Sigmoid colon (tissue), 7 donors: Measurements from ENCODE around the gene MYL11. TPM values are rescaled to one million over a fixed set of nuclear protein-coding genes. Genes with fewer than 3 reads are reported as not detected.
A peak's percentile ranks its signal among the peaks of the same experiment; 100 is the strongest.

Source experiments
- DNase-seq: peaks from one replicate; pipeline ENCODE4 v3.0.0-alpha.2; 2019
- H3K27ac ChIP-seq, 4 donors: fragments of 200-600 bp; sonication (generic); one replicate each; pipeline ENCODE4 v1.5.1; 2016 to 2019; ENCODE audit warnings: mild to moderate bottlenecking in 1 of 4
- H3K27me3 ChIP-seq, 3 donors: fragments of 200-600 bp; sonication (generic); one replicate each; pipeline ENCODE4 v1.5.1; 2019; ENCODE audit warnings: mild to moderate bottlenecking in 1 of 3
- H3K36me3 ChIP-seq, 4 donors: fragments of 200-600 bp; sonication (generic); one replicate each; pipeline ENCODE4 v1.5.1; 2016 to 2019
- H3K4me1 ChIP-seq, 4 donors: fragments of 200-600 bp; sonication (generic); one replicate each; pipeline ENCODE4 v1.5.1; 2017 to 2019
- H3K4me3 ChIP-seq, 4 donors: fragments of 200-600 bp; sonication (generic); one replicate each; pipeline ENCODE4 v1.5.1; 2017 to 2019; ENCODE audit warnings: mild to moderate bottlenecking in 2 of 4, moderate library complexity in 1 of 4
- H3K9me3 ChIP-seq, 4 donors: fragments of 200-600 bp in 3 of 4; sonication (generic) in 3 of 4; one replicate each; pipeline versions ENCODE4 v1.5.1 to v1.6.1; 2013 to 2019
- CTCF ChIP-seq, 4 experiments: fragments of 450-650 bp in 3 of 4; fragments of 200-600 bp in 1 of 4; IDR thresholded peaks; one replicate each; pipeline ENCODE4 v1.5.1; 2016 to 2019; ENCODE audit warnings: antibody characterized with exemption in 4 of 4, mild to moderate bottlenecking in 3 of 4, moderate library complexity in 2 of 4
- EP300 ChIP-seq, 4 donors: sonication (generic); formaldehyde crosslinking; IDR thresholded peaks; one replicate each; pipeline ENCODE4 v1.6.1; 2017; ENCODE audit warnings: antibody characterized with exemption in 4 of 4
- POLR2A ChIP-seq, 2 donors: fragments of 450-650 bp; IDR thresholded peaks; one replicate each; pipeline ENCODE4 v1.6.1; 2016; ENCODE audit warnings: antibody characterized with exemption in 2 of 2, mild to moderate bottlenecking in 2 of 2, moderate library complexity in 2 of 2
- POLR2AphosphoS5 ChIP-seq, 4 donors: sonication (generic); formaldehyde crosslinking; IDR thresholded peaks; one replicate each; pipeline ENCODE4 v1.6.1; 2017; ENCODE audit warnings: antibody characterized with exemption in 4 of 4
- WGBS, 2 donors: extraction: QIAGEN DNeasy Blood & Tissue Kit; methylation state at CpG; one replicate each; pipeline ENCODE4 v1.1.7; 2013; 5-methylcytosine and 5-hydroxymethylcytosine counted together
- intact Hi-C: fragments of 100-400 bp; cut with DNase I; formaldehyde crosslinking; loops from one replicate; pipeline ENCODE4 v1.15.1; 2023
- polyA plus RNA-seq, 3 donors: library from polyadenylated mRNA; stranded (reverse); fragments of 200-250 nt; gene quantifications; one replicate each; pipeline ENCODE4 v1.2.3, GENCODE V29; 2013
- total RNA-seq, 4 donors: library from RNA; depleted of rRNA; stranded (reverse); fragments of >200 nt; gene quantifications; one replicate each; pipeline ENCODE4 v1.1.0, GENCODE V29; 2016
- donor health status: healthy with polysubstance abuse.
- donor health status: Bipolar disorder and iron deficiency.
- donor health status: healthy.

MYL11 gene
- total and polyA plus RNA-seq, 7 donors = not detected

- H3K9me3 ChIP-seq = no peaks in the 10 kb centered on the region
- TF ChIP-seq CTCF (IDR thresholded peaks at IDR 0.05) = no peak
- no peak for TF ChIP-seq EP300 (IDR thresholded peaks at IDR 0.05)
- TF ChIP-seq POLR2A (IDR thresholded peaks at IDR 0.05) = no peak
- TF ChIP-seq POLR2AphosphoS5 (IDR thresholded peaks at IDR 0.05) = no peak
- 16 to 19% methylated on average over 14 of the region's 14 CpGs for WGBS, 2 donors
- H3K4me1 ChIP-seq = peaks cover 0 to 29% (median 26%) of the 10 kb centered on the region in 4 donors
- H3K27ac ChIP-seq = peak overlapping the region; percentile 81 to 97 (median 90)
- intact Hi-C loops = loop anchor here (2.0 to 5.0 kb wide), 4 partner anchors 34 to 314 kb away; partner anchors contain the start of genes MYL11, TBC1D10B and TBX6
- H3K4me3 ChIP-seq = peak overlapping the region; percentile 57 to 88 (median 65)
- no peak for DNase-seq
- no peaks in the 10 kb centered on the region for H3K27me3 ChIP-seq
- H3K36me3 ChIP-seq = peaks cover 0 to 6% (median 0%) of the 10 kb centered on the region in 4 donors
Measured at GRCh38 chr16:30406795-30407101, 32.1 kb downstream of the MYL11 start.

- TF ChIP-seq POLR2AphosphoS5 (IDR thresholded peaks at IDR 0.05) (peak; percentile 29 to 87 (median 72)), POLR2A (IDR thresholded peaks at IDR 0.05) (peak; percentile 40 to 63), CTCF (IDR thresholded peaks at IDR 0.05) (no peak), EP300 (IDR thresholded peaks at IDR 0.05) (no peak)
- WGBS, 2 donors = 0 to 1% methylated on average over 65 of the region's 65 CpGs
Measured at GRCh38 chr16:30407102-30407803, 32.7 kb downstream of the MYL11 start, which contains the start of gene ZNF771. ZNF771 (plus strand) TSS chr16:30407606; CDS start chr16:30408054, 448 bp downstream.

GRCh38 chr16:30407804-30408534 is 33.4 kb downstream of the MYL11 start:
- H3K4me1 ChIP-seq = peaks cover 0 to 29% (median 26%) of the 10 kb centered on the region in 4 donors
- peak overlapping the region; percentile 81 to 97 (median 90) for H3K27ac ChIP-seq
- 10 to 20% methylated on average over 15 to 19 of the region's 19 CpGs for WGBS, 2 donors
- no peaks in the 10 kb centered on the region for H3K27me3 ChIP-seq
- H3K4me3 ChIP-seq = peak overlapping the region; percentile 57 to 88 (median 65)
- H3K36me3 ChIP-seq = peaks cover 0 to 18% (median 0%) of the 10 kb centered on the region in 4 donors
- no peaks in the 10 kb centered on the region for H3K9me3 ChIP-seq
- intact Hi-C loops = loop anchor here (2.0 to 5.0 kb wide), 4 partner anchors 36 to 316 kb away; partner anchors contain the start of genes MYL11, TBC1D10B and TBX6
- DNase-seq = no peak
- TF ChIP-seq POLR2AphosphoS5 (IDR thresholded peaks at IDR 0.05) (no peak), CTCF (IDR thresholded peaks at IDR 0.05) (no peak), POLR2A (IDR thresholded peaks at IDR 0.05) (no peak), EP300 (IDR thresholded peaks at IDR 0.05) (no peak)

More at GRCh38 chr16:30407102-30407803, 32.7 kb downstream of the MYL11 start, which contains the start of gene ZNF771:
- no peaks in the 10 kb centered on the region for H3K9me3 ChIP-seq
- peaks cover 0 to 29% (median 26%) of the 10 kb centered on the region in 4 donors for H3K4me1 ChIP-seq
- no peaks in the 10 kb centered on the region for H3K27me3 ChIP-seq
- H3K4me3 ChIP-seq = peak within 1 kb of the TSS; percentile 57 to 88 (median 65)
- intact Hi-C loops = loop anchor here (2.0 to 5.0 kb wide), 4 partner anchors 35 to 315 kb away; partner anchors contain the start of genes MYL11, TBC1D10B and TBX6
- peaks cover 0 to 11% (median 0%) of the 10 kb centered on the region in 4 donors for H3K36me3 ChIP-seq
- DNase-seq = peak; percentile 96
- peak within 1 kb of the TSS; percentile 81 to 97 (median 90) for H3K27ac ChIP-seq

GRCh38 chr16:30409125-30410060 is 34.8 kb downstream of the MYL11 start:
- DNase-seq = peak; percentile 94
- H3K4me3 ChIP-seq = no peak overlapping the region
- WGBS, 2 donors = 37 to 47% methylated on average over 15 of the region's 15 CpGs
- H3K27ac ChIP-seq = peak overlapping the region; percentile 37 to 97 (median 74)
- no peaks in the 10 kb centered on the region for H3K27me3 ChIP-seq
- peaks cover 0 to 29% (median 26%) of the 10 kb centered on the region in 4 donors for H3K4me1 ChIP-seq
- no peaks in the 10 kb centered on the region for H3K9me3 ChIP-seq
- peak; percentile 86 to 97 (median 92) for TF ChIP-seq CTCF (IDR thresholded peaks at IDR 0.05)
- TF ChIP-seq EP300 (IDR thresholded peaks at IDR 0.05) = no peak
- no peak for TF ChIP-seq POLR2A (IDR thresholded peaks at IDR 0.05)
- TF ChIP-seq POLR2AphosphoS5 (IDR thresholded peaks at IDR 0.05) = peak in 1 of 4 donors; percentile 32
- peaks cover 0 to 30% (median 0%) of the 10 kb centered on the region in 4 donors for H3K36me3 ChIP-seq
- intact Hi-C loops = loop anchor here (5.0 kb wide), 3 partner anchors 37 to 317 kb away; partner anchors contain the start of genes MYL11, TBC1D10B and TBX6
